Measurements from ENCODE around the gene POLR2F. TPM values are rescaled to one million over a fixed set of nuclear protein-coding genes. Genes with fewer than 3 reads are reported as not detected.
A peak's percentile ranks its signal among the peaks of the same experiment; 100 is the strongest.

Gene POLR2F
- total RNA-seq (100 to 1,000 TPM in 1 of 9 donors, 10 to 100 TPM in 8; 39.7 to 111 (median 86.7) TPM), polyA plus RNA-seq (100 to 1,000 TPM in 2 of 3 donors, 10 to 100 TPM in 1; 74.2 to 205 (median 123) TPM)
- long read RNA-seq, donor 1, transcript POLR2F-209 (5 exons, 615 nt), result minor isoform, 5 of 85 reads
- long read RNA-seq, donor 1, transcript POLR2F-205 (5 exons, 2,106 nt), result major isoform, 67 of 85 reads
- long read RNA-seq, donor 1, partial matches to known transcripts, result 5 of 85 reads
- long read RNA-seq, donor 1, other reads (novel, unspliced or antisense), result 6 of 85 reads
- long read RNA-seq, donor 2, transcript POLR2F-205 (5 exons, 2,106 nt), result major isoform, 35 of 42 reads
- long read RNA-seq, donor 2, partial matches to known transcripts, result 0 of 42 reads
- long read RNA-seq, donor 2, other reads (novel, unspliced or antisense), result 5 of 42 reads
- long read RNA-seq, donor 3, transcript POLR2F-205 (5 exons, 2,106 nt), result major isoform, 47 of 62 reads
- long read RNA-seq, donor 3, partial matches to known transcripts, result 5 of 62 reads
- long read RNA-seq, donor 3, other reads (novel, unspliced or antisense), result 5 of 62 reads
- long read RNA-seq, donor 4, transcript POLR2F-205 (5 exons, 2,106 nt), result major isoform, 43 of 47 reads
- long read RNA-seq, donor 4, partial matches to known transcripts, result 0 of 47 reads
- long read RNA-seq, donor 4, other reads (novel, unspliced or antisense), result 3 of 47 reads
- long read RNA-seq, donor 5, transcript POLR2F-205 (5 exons, 2,106 nt), result major isoform, 61 of 62 reads
- long read RNA-seq, donor 5, partial matches to known transcripts, result 0 of 62 reads
- long read RNA-seq, donor 5, other reads (novel, unspliced or antisense), result 1 of 62 reads
- long read RNA-seq, donor 6, transcript POLR2F-205 (5 exons, 2,106 nt), result major isoform, 35 of 39 reads
- long read RNA-seq, donor 6, partial matches to known transcripts, result 0 of 39 reads
- long read RNA-seq, donor 6, other reads (novel, unspliced or antisense), result 3 of 39 reads
- long read RNA-seq, donor 7, transcript POLR2F-205 (5 exons, 2,106 nt), result major isoform, 24 of 25 reads
- long read RNA-seq, donor 7, partial matches to known transcripts, result 0 of 25 reads
- long read RNA-seq, donor 7, other reads (novel, unspliced or antisense), result 0 of 25 reads
- long read RNA-seq, donor 8, transcript POLR2F-205 (5 exons, 2,106 nt), result major isoform, 57 of 72 reads
- long read RNA-seq, donor 8, partial matches to known transcripts, result 0 of 72 reads
- long read RNA-seq, donor 8, other reads (novel, unspliced or antisense), result 11 of 72 reads
- long read RNA-seq, donor 9, transcript POLR2F-205 (5 exons, 2,106 nt), result major isoform, 38 of 44 reads
- long read RNA-seq, donor 9, partial matches to known transcripts, result 6 of 44 reads
- long read RNA-seq, donor 9, other reads (novel, unspliced or antisense), result 0 of 44 reads
- long read RNA-seq, donor 10, transcript POLR2F-205 (5 exons, 2,106 nt), result major isoform, 27 of 31 reads
- long read RNA-seq, donor 10, partial matches to known transcripts, result 0 of 31 reads
- long read RNA-seq, donor 10, other reads (novel, unspliced or antisense), result 0 of 31 reads

DNA sequence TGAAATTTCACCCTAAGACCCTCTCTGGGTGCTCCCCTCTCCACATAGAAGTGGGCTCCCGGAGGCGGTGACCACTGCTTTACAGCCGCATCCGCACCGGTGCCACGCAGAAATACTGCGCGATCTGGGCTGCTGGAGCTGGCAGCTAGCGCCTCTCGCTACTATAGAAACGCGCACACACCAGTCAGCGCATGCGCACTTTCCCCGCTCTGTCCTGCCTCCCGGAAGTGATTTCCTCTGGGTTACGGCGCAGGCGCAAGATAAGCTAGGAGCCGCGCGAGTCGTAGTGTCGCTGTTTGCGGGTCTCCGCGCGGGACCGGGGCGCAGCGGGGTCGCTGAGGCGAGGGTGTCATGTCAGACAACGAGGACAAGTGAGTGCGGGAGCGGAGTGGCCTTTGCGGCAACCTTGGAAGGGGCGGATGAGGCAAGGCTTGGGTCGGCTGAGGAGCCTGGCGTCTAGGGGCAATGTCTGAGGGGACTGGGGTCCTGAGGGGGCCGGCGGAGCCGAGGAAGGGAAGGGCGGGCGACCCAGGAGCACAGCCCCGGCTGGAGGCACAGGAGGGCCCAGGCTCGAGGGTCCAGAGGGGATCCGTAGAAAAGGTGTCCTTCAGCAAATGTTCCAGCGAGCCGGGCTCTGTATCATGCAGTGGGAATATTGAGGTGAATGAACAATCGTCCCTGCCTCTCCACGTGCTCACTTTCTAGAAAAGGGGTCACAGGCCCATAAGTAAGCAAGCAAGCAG is at the start of gene POLR2F, which contains the start of gene C22orf23:
TSS of gene POLR2F (plus strand) at position 263 of the 743 bp plus-strand sequence. CDS start at position 352, 89 bp downstream.
TSS of gene C22orf23 (minus strand) at position 165 of the 743 bp plus-strand sequence. CDS start 452 bp downstream, outside the sequence.
- intact Hi-C loops (cut with DNase I), result no loop called here

DNA sequence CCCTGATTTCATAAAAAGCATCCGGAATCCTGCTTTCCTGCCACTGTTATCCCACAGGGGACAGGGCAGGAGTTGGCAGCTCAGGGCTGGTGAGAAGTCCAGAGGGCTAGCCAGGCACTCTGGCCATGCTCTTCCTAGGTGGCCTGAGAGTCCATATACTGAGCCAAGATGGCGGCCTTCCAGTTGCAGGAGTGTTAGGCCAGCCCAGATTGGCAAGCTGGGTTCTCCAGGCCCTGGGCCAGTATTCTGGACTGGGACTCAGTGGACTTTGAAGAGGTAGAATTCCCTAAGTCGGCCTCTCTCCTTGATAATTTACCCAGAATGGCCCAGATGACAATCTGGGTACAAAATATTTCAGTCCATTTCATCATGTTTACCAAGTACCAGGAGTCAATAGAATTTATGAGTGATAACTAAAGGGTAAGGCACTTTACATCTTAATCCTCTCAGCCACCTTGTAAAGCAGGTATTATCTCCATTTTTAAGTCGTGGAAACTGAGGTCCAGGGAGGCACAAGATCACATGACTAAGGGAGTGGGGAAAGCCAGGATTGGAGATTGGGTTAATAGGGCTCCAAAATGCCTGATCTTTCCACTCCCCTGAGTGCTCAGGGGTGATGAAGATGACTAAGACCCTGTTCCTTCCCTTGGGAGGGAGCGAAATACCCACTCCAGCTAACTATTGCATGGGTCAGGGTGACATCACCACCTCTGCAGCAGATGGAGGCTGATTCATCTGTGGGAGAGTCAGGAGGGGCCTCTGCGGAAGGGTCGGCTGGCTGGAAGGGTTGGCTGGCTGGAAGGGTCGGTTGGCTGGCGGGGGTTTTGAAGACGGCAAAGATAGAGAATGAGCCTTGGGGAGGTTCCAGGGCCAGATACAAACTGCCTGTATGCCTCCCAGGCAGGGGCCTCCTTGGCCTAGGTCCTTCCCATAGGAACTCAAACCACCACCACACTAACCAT is 48.6 kb upstream of the POLR2F start:
- H3K36me3 ChIP-seq (replicated peaks in 1 of 2), result no peaks in the 10 kb centered on the region
- peak overlapping the region in 3 of 5 donors; percentile 37 to 90 (median 44) for H3K27ac ChIP-seq
- intact Hi-C loops (cut with DNase I), result loop anchor here in 1 of 2 donors (10.0 kb wide), 1 partner anchor 60 kb away; no protein-coding TSS in a partner anchor
- peaks cover 6 to 20% of the 10 kb centered on the region in 2 donors for H3K4me1 ChIP-seq (replicated peaks in 1 of 2)
- TF ChIP-seq, protein P1, sequence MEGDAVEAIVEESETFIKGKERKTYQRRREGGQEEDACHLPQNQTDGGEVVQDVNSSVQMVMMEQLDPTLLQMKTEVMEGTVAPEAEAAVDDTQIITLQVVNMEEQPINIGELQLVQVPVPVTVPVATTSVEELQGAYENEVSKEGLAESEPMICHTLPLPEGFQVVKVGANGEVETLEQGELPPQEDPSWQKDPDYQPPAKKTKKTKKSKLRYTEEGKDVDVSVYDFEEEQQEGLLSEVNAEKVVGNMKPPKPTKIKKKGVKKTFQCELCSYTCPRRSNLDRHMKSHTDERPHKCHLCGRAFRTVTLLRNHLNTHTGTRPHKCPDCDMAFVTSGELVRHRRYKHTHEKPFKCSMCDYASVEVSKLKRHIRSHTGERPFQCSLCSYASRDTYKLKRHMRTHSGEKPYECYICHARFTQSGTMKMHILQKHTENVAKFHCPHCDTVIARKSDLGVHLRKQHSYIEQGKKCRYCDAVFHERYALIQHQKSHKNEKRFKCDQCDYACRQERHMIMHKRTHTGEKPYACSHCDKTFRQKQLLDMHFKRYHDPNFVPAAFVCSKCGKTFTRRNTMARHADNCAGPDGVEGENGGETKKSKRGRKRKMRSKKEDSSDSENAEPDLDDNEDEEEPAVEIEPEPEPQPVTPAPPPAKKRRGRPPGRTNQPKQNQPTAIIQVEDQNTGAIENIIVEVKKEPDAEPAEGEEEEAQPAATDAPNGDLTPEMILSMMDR (IDR thresholded peaks at IDR 0.05), result no peak
- peak in 1 of 2 donors; percentile 22 for TF ChIP-seq POLR2A (IDR thresholded peaks at IDR 0.05)
- H3K9me3 ChIP-seq (replicated peaks in 1 of 3), result no peaks in the 10 kb centered on the region
- no peaks in the 10 kb centered on the region for H3K27me3 ChIP-seq
- 45 to 74% (median 68%) methylated on average over 7 to 10 of the region's 10 CpGs for WGBS, 4 donors
- peak; percentile 43 to 77 (median 66) for DNase-seq
- H3K4me3 ChIP-seq, result peak overlapping the region in 1 of 4 donors; percentile 97

More for the DNA sequence above, at the start of gene POLR2F, which contains the start of gene C22orf23:
- peaks cover 10 to 16% of the 10 kb centered on the region in 2 donors for H3K4me1 ChIP-seq (replicated peaks in 1 of 2)
- no peaks in the 10 kb centered on the region for H3K9me3 ChIP-seq (replicated peaks in 1 of 3)
- H3K4me3 ChIP-seq, result peak within 1 kb of the TSS; percentile 73 to 98 (median 90)
- 0 to 1% (median 1%) methylated on average over 28 to 52 of the region's 52 CpGs for WGBS, 4 donors
- TF ChIP-seq, protein P1 (IDR thresholded peaks at IDR 0.05), result no peak
- TF ChIP-seq POLR2A (IDR thresholded peaks at IDR 0.05), result peak; percentile 31 to 38
- peak; percentile 94 to 98 (median 96) for DNase-seq
- no peaks in the 10 kb centered on the region for H3K27me3 ChIP-seq
- H3K36me3 ChIP-seq (replicated peaks in 1 of 2), result peaks cover 0 to 19% of the 10 kb centered on the region in 2 donors
- peak within 1 kb of the TSS in 2 of 5 donors; percentile 64 to 70 for H3K27ac ChIP-seq
